ENCODE measurements around the gene MDFI. TPM values are rescaled to one million over a fixed set of nuclear protein-coding genes. Genes with fewer than 3 reads are reported as not detected.

Gene MDFI
- total RNA-seq, 1 experiment from 2014 or later, result 59.1 TPM

GRCh38 chr6:41649596-41649995 lies 11.3 kb downstream of the MDFI start:
- no peaks in the 10 kb centered on the region for H3K27me3 Mint-ChIP-seq (ENCODE audit: insufficient read depth, unreplicated experiment)
- BruUV-seq (replicated peaks), result no TSS peak
- H3K36me3 Mint-ChIP-seq (ENCODE audit: insufficient read depth, unreplicated experiment), result peaks cover 41% of the 10 kb centered on the region
- no peak overlapping the region for H3K4me3 Mint-ChIP-seq (ENCODE audit: unreplicated experiment)
- intact Hi-C loops (cut with micrococcal nuclease), result no loop called here
- no peak overlapping the region for H3K27ac Mint-ChIP-seq (ENCODE audit: low read depth, unreplicated experiment)
- H3K4me1 Mint-ChIP-seq (ENCODE audit: insufficient read depth, unreplicated experiment), result peaks cover 8% of the 10 kb centered on the region
- TF ChIP-seq CTCF (IDR thresholded peaks at IDR 0.05; ENCODE audit: unreplicated experiment), result no peak
- no peak for DNase-seq (ENCODE audit: unreplicated experiment)
- H3K9me3 Mint-ChIP-seq (ENCODE audit: unreplicated experiment), result no peaks in the 10 kb centered on the region
- ChIA-PET POLR2A (interaction anchor here (0.6 kb wide), 2 partner anchors 13 to 39 kb away, joined by 3 to 4 read pairs; no protein-coding TSS in a partner anchor), CTCF (no interaction called here)

- BruUV-seq (replicated peaks), result no TSS peak
- Mint-ChIP-seq H3K27me3 (ENCODE audit: insufficient read depth, unreplicated experiment) (no peaks in the 10 kb centered on the region), H3K4me3 (ENCODE audit: unreplicated experiment) (no peak overlapping the region), H3K27ac (ENCODE audit: low read depth, unreplicated experiment) (no peak overlapping the region), H3K4me1 (ENCODE audit: insufficient read depth, unreplicated experiment) (peaks cover 5% of the 10 kb centered on the region), H3K9me3 (ENCODE audit: unreplicated experiment) (no peaks in the 10 kb centered on the region), H3K36me3 (ENCODE audit: insufficient read depth, unreplicated experiment) (peaks cover 41% of the 10 kb centered on the region)
- ChIA-PET POLR2A (no interaction called here), CTCF (interaction anchor here (0.7 kb wide), 1 partner anchor 24 kb away, joined by 7 read pairs; no protein-coding TSS in a partner anchor)
- no peak for TF ChIP-seq CTCF (IDR thresholded peaks at IDR 0.05; ENCODE audit: unreplicated experiment)
- no peak for DNase-seq (ENCODE audit: unreplicated experiment)
- intact Hi-C loops (cut with micrococcal nuclease), result no loop called here
Measured at GRCh38 chr6:41650120-41650519, 11.9 kb downstream of the MDFI start.

GRCh38 chr6:41651246-41651961 lies 13.1 kb downstream of the MDFI start:
- BruUV-seq (replicated peaks), result no TSS peak
- H3K4me3 Mint-ChIP-seq (ENCODE audit: unreplicated experiment), result no peak overlapping the region

More at GRCh38 chr6:41651246-41651961, 13.1 kb downstream of the MDFI start:
- Mint-ChIP-seq H3K36me3 (ENCODE audit: insufficient read depth, unreplicated experiment) (peaks cover 41% of the 10 kb centered on the region), H3K4me1 (ENCODE audit: insufficient read depth, unreplicated experiment) (no peaks in the 10 kb centered on the region), H3K27ac (ENCODE audit: low read depth, unreplicated experiment) (peak overlapping the region; percentile 5), H3K9me3 (ENCODE audit: unreplicated experiment) (no peaks in the 10 kb centered on the region), H3K27me3 (ENCODE audit: insufficient read depth, unreplicated experiment) (no peaks in the 10 kb centered on the region)
- CTCF ChIA-PET, result interaction anchor here (0.5 to 0.6 kb wide), 2 partner anchors 14 to 388 kb away, joined by 3 read pairs; no protein-coding TSS in a partner anchor
- DNase-seq (ENCODE audit: unreplicated experiment), result no peak
- POLR2A ChIA-PET, result no interaction called here
- intact Hi-C loops (cut with micrococcal nuclease), result no loop called here
- no peak for TF ChIP-seq CTCF (IDR thresholded peaks at IDR 0.05; ENCODE audit: unreplicated experiment)
